ENCODE results near the gene ELL2.

Gene ELL2

GRCh38 chr5:95901676-95902627 is 59.7 kb downstream of the ELL2 start:
- Histone ChIP-seq H3K9me3 (ENCODE audit: low read depth, low read length) (no peaks in the 10 kb centered on the region), H3K27ac (no peak overlapping the region), H3K9ac (ENCODE audit: insufficient read length) (no peak overlapping the region), H3K36me3 (ENCODE audit: insufficient read depth, low read length) (no peaks in the 10 kb centered on the region), H3K4me3 (no peak overlapping the region)
- no peak for DNase-seq (ENCODE audit: low read depth, low spot score)
- TF ChIP-seq EZH2 (IDR thresholded peaks at IDR 0.05) (no peak), POLR2AphosphoS5 (IDR thresholded peaks at IDR 0.05; ENCODE audit: borderline replicate concordance, low read depth, low read length) (no peak), FOXP2 (optimal IDR thresholded peaks at IDR 0.05; ENCODE audit: control extremely low read depth, extremely low read length, insufficient read depth) (no peak)

GRCh38 chr5:95900383-95900958 is 61.2 kb downstream of the ELL2 start:
- no peak for DNase-seq (ENCODE audit: low read depth, low spot score)

GRCh38 chr5:95899829-95900228 is 61.8 kb downstream of the ELL2 start:
- DNase-seq (ENCODE audit: low read depth, low spot score), result no peak
- no peaks in the 10 kb centered on the region for H3K9me3 ChIP-seq (ENCODE audit: low read depth, low read length)
- H3K9ac ChIP-seq (ENCODE audit: insufficient read length), result no peak overlapping the region
- H3K27ac ChIP-seq, result no peak overlapping the region
- no peaks in the 10 kb centered on the region for H3K36me3 ChIP-seq (ENCODE audit: insufficient read depth, low read length)
- TF ChIP-seq POLR2AphosphoS5 (IDR thresholded peaks at IDR 0.05; ENCODE audit: borderline replicate concordance, low read depth, low read length) (no peak), FOXP2 (optimal IDR thresholded peaks at IDR 0.05; ENCODE audit: control extremely low read depth, extremely low read length, insufficient read depth) (no peak)
- no peak overlapping the region for H3K4me3 ChIP-seq

More at GRCh38 chr5:95900383-95900958, 61.2 kb downstream of the ELL2 start:
- Histone ChIP-seq H3K4me3 (no peak overlapping the region), H3K9ac (ENCODE audit: insufficient read length) (no peak overlapping the region), H3K27ac (no peak overlapping the region), H3K36me3 (ENCODE audit: insufficient read depth, low read length) (no peaks in the 10 kb centered on the region), H3K9me3 (ENCODE audit: low read depth, low read length) (no peaks in the 10 kb centered on the region)
- TF ChIP-seq POLR2AphosphoS5 (IDR thresholded peaks at IDR 0.05; ENCODE audit: borderline replicate concordance, low read depth, low read length) (no peak), FOXP2 (optimal IDR thresholded peaks at IDR 0.05; ENCODE audit: control extremely low read depth, extremely low read length, insufficient read depth) (no peak), EZH2 (IDR thresholded peaks at IDR 0.05) (no peak)

- H3K4me3 ChIP-seq, result no peak overlapping the region
- H3K9ac ChIP-seq (ENCODE audit: insufficient read length), result no peak overlapping the region
- no peak overlapping the region for H3K27ac ChIP-seq
- no peaks in the 10 kb centered on the region for H3K9me3 ChIP-seq (ENCODE audit: low read depth, low read length)
- H3K36me3 ChIP-seq (ENCODE audit: insufficient read depth, low read length), result no peaks in the 10 kb centered on the region
- DNase-seq (ENCODE audit: low read depth, low spot score), result no peak
- TF ChIP-seq POLR2AphosphoS5 (IDR thresholded peaks at IDR 0.05; ENCODE audit: borderline replicate concordance, low read depth, low read length), result no peak
- TF ChIP-seq FOXP2 (optimal IDR thresholded peaks at IDR 0.05; ENCODE audit: control extremely low read depth, extremely low read length, insufficient read depth), result no peak
- no peak for TF ChIP-seq EZH2 (IDR thresholded peaks at IDR 0.05)
These were observed 62.6 kb downstream of the ELL2 start for GRCh38 chr5:95899006-95899405.

- TF ChIP-seq EZH2 (IDR thresholded peaks at IDR 0.05), result no peak
- TF ChIP-seq FOXP2 (optimal IDR thresholded peaks at IDR 0.05; ENCODE audit: control extremely low read depth, extremely low read length, insufficient read depth), result no peak
- TF ChIP-seq POLR2AphosphoS5 (IDR thresholded peaks at IDR 0.05; ENCODE audit: borderline replicate concordance, low read depth, low read length), result no peak
- H3K9me3 ChIP-seq (ENCODE audit: low read depth, low read length), result no peaks in the 10 kb centered on the region
- H3K9ac ChIP-seq (ENCODE audit: insufficient read length), result no peak overlapping the region
- DNase-seq (ENCODE audit: low read depth, low spot score), result no peak
- no peak overlapping the region for H3K27ac ChIP-seq
- H3K4me3 ChIP-seq, result no peak overlapping the region
- H3K36me3 ChIP-seq (ENCODE audit: insufficient read depth, low read length), result no peaks in the 10 kb centered on the region
These were observed 65.9 kb downstream of the ELL2 start for GRCh38 chr5:95895771-95896170.

DNA sequence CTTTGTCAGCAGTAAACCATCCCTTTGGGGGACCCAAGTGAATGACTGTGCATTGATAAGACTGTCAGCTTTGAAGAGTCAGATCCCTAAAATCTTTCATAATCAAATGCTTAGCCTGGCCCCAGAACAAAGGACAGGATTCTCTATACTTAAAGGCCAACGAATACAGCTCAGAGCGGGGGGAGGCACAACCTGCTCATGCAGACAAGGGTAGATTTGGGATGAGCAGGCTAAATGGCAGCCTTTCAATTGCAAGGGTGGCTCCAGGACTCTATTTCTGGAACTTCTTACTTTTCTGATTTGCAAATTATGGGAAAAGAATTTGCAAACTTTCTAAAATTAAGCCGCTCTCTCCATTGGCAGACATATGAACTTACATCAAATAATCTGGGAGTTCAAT is 66.4 kb downstream of the ELL2 start:
- TF ChIP-seq EZH2 (IDR thresholded peaks at IDR 0.05) (no peak), POLR2AphosphoS5 (IDR thresholded peaks at IDR 0.05; ENCODE audit: borderline replicate concordance, low read depth, low read length) (no peak), FOXP2 (optimal IDR thresholded peaks at IDR 0.05; ENCODE audit: control extremely low read depth, extremely low read length, insufficient read depth) (no peak)
- no peaks in the 10 kb centered on the region for H3K36me3 ChIP-seq (ENCODE audit: insufficient read depth, low read length)
- H3K9ac ChIP-seq (ENCODE audit: insufficient read length), result no peak overlapping the region
- no peak overlapping the region for H3K4me3 ChIP-seq
- no peak overlapping the region for H3K27ac ChIP-seq
- no peaks in the 10 kb centered on the region for H3K9me3 ChIP-seq (ENCODE audit: low read depth, low read length)
- no peak for DNase-seq (ENCODE audit: low read depth, low spot score)

DNA sequence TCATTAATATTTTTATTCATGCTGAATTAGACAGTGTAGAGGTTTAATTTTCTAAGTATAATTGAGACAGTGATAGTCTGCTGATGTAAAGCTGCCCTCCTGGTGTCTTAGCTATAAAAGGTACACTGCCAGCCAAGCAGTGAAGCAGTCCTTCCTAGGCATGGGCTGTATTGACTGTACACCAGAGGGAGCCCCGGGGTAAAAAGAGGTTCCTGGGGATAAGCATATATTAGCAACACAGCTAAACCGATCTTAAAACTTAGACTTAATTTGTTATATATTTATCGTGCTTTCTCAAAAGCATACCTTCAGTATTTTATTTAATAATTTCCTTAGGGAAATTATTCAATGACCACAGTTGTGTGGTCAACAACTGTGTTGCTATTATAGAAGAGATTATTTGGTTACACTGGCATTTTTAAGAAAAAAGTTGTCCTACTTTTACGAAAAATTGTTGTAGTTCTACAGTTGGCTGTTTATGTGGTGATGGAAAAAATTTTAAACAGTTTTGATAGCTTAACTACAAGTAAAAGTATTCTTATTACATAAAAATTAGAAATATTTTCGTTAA is 68.8 kb downstream of the ELL2 start:
- no peak for DNase-seq (ENCODE audit: low read depth, low spot score)
- no peak overlapping the region for H3K27ac ChIP-seq

DNA sequence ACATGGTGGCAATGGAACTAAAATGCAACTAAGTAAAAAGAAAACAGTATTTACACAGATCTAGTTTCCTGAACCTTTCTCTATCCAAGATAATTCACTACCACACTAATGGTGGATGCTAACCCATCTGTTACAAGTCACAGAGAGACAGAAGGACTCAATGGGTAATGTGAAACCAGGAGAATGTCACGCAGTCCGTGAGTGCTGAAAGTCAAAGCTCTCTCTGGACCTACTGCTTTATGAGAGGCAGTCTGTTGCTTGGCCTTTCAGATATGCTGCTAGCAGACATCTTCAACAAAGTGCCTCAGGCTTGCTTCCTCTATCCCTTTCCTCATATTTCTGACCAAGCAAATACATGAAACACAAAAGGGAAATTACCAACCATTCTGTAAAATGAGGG is 70.2 kb downstream of the ELL2 start:
- Histone ChIP-seq H3K36me3 (ENCODE audit: insufficient read depth, low read length) (no peaks in the 10 kb centered on the region), H3K9ac (ENCODE audit: insufficient read length) (no peak overlapping the region), H3K9me3 (ENCODE audit: low read depth, low read length) (no peaks in the 10 kb centered on the region), H3K4me3 (no peak overlapping the region), H3K27ac (no peak overlapping the region)
- TF ChIP-seq POLR2AphosphoS5 (IDR thresholded peaks at IDR 0.05; ENCODE audit: borderline replicate concordance, low read depth, low read length) (no peak), FOXP2 (optimal IDR thresholded peaks at IDR 0.05; ENCODE audit: control extremely low read depth, extremely low read length, insufficient read depth) (no peak), EZH2 (IDR thresholded peaks at IDR 0.05) (no peak)
- no peak for DNase-seq (ENCODE audit: low read depth, low spot score)

More for the DNA sequence above, 68.8 kb downstream of the ELL2 start:
- no peaks in the 10 kb centered on the region for H3K36me3 ChIP-seq (ENCODE audit: insufficient read depth, low read length)
- no peaks in the 10 kb centered on the region for H3K9me3 ChIP-seq (ENCODE audit: low read depth, low read length)
- TF ChIP-seq POLR2AphosphoS5 (IDR thresholded peaks at IDR 0.05; ENCODE audit: borderline replicate concordance, low read depth, low read length) (no peak), EZH2 (IDR thresholded peaks at IDR 0.05) (no peak), FOXP2 (optimal IDR thresholded peaks at IDR 0.05; ENCODE audit: control extremely low read depth, extremely low read length, insufficient read depth) (no peak)
- H3K4me3 ChIP-seq, result no peak overlapping the region
- no peak overlapping the region for H3K9ac ChIP-seq (ENCODE audit: insufficient read length)
